ENCODE data around the gene SLC26A11.
"Not testable (repeated sequence)": the region's sequence is repeated elsewhere in the genome, so short reads cannot be mapped to it uniquely, and the experiment has no call there.

The SLC26A11 gene

DNA sequence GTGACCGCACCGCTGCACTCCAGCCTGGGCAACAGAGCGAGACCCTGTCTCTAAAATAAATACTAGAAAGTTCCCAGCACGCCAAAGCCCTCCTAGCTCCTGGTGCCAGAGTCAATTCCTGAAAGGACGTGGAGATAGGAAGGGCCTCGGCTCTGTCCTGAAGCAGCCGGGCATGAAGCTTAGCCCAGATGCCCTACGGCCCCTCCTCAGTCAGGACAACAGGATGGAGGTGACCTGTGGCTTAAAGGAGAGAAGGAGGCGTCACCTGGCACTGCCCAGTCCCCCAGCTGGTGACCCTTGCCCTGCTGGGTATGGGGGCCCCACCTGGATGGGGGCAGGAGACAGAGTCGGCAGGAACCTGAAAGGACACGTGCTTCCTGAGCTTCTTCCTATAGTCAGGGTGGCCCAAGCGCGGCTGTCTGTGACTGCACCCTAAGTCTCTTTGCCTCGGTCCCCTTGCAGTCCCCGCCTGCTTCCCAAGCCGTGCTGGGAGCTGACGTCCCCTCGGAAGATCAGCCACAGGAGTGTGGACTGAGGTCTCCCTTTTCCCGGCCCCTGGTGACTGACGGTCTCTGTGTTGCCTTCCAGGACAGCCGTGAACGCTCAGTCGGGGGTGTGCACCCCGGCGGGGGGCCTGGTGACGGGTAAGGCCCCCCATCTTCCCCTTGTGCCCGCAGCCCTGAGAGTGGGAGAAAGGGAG is 25.5 kb downstream of the SLC26A11 start:
- DNase-seq, result no peak

DNA sequence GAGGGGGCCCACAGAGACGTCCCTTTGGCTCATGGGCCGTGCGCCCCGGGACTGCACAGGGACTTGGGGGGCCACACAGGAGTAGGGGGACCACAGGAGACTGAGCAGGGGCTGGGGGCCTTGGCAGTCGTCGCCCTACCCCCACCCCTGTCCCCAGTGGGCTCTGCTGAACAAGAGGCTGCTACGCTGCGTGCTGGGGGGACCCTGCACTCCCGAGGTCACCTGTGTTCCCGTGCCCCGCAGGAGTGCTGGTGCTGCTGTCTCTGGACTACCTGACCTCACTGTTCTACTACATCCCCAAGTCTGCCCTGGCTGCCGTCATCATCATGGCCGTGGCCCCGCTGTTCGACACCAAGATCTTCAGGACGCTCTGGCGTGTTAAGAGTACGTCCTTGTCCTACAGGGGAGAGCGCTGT is 26.0 kb downstream of the SLC26A11 start:
- no peak for DNase-seq

DNA sequence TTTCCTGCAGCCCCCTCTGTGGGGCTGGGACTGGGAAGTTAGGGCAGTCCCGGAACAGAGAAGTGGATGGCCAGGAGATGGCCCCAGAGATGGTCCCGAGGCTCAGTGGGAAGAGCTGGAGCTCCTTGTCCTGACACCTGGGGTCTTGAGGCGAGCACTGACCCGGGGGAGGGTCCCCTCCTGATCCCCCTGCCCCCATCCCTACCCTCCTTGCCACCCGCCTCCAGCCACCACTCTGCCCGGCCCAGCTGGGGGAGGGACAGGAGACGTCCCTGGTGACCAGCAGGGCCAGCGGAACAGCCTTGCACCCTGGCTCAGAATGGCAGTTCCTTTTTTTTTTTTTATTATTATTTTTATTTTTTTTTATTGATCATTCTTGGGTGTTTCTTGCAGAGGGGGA is 26.5 kb downstream of the SLC26A11 start:
- no peak for DNase-seq

DNA sequence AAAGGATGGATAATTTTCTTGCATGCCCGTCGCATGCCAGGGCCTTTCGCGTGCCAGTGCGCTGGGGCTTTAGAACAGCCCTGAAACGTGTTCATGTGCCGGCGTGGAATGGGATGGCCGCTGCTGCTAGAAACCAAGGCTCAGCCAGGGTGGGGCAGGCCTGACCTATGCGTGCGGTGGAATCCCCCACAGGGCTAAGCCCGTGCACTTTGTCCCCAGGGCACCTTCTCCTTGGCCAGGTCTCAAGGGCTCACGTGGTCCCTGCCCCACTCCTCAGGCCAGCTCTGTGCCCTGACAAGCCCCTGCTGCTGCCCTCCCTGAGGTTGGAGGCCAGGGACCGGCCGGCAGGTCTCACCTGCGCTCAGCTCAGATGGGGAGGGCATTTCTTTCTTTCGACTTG is 27.3 kb downstream of the SLC26A11 start:
- no peak for DNase-seq

DNA sequence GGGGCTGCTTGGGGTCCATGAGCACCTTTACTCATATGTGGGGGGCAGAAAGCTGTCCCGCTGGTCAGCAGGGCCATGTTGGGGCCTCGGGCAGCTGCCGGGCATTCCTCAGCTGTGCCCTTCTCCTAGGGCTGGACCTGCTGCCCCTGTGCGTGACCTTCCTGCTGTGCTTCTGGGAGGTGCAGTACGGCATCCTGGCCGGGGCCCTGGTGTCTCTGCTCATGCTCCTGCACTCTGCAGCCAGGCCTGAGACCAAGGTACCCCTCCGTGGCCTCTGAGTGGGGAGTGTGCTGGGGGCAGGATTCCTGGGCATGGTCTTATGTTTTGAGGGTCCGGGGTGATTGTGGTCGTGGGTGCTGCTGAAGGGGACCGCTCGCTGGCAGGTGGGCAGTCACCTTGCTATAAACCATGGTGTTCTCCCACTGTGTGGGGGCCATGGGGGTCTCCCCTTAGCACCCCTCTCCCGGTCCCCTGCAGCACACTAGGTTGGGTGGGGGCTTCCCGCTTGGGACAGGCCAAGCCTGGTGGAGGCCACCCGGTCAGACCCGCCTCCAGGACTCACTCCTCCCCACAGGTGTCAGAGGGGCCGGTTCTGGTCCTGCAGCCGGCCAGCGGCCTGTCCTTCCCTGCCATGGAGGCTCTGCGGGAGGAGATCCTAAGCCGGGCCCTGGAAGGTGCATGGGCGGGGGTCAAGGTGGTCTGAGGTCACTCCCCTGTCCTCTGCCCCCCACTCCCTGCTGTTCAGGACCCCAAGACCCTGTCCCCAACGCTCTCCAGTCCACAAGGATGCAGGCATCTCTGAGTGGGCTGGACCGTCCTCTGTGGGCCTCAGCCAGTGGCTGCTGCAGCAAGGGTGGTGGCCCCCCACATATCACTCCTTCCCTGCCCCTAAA is 28.0 kb downstream of the SLC26A11 start:
- DNase-seq, result no peak

DNA sequence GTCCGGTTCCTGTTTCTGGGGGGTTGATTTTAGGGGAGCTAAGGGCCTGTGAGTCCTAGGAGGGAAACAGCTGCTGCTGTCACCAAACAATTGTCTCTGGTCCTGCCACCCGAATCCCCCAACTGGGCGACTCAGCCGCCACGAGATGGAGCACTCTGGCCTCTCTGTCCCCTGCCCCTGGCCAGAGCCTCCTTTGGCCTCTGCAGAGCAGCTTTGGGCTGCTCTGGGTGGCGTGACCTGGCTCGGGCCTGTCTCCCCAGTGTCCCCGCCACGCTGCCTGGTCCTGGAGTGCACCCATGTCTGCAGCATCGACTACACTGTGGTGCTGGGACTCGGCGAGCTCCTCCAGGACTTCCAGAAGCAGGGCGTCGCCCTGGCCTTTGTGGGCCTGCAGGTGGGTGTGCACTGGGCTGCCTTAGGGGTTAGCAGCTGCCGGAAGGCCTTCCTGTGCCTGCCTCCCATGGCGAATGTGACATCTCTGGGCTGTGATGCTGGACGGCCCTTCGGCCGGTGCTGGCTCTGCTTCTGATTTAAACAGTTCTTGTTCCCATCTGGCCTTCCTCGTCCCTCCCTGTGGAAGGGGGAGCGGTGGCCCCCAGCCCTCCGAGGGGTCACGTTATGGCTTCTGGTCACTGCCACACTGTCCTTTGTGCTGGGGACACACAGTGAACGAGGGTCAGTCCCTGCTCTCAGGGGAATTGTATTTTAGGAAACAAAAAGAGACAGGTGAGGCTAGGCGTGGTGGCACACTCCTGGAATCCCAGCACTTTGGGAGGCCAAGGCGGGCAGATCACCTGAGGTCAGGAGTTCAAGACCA is 28.9 kb downstream of the SLC26A11 start:
- DNase-seq, result no peak

DNA sequence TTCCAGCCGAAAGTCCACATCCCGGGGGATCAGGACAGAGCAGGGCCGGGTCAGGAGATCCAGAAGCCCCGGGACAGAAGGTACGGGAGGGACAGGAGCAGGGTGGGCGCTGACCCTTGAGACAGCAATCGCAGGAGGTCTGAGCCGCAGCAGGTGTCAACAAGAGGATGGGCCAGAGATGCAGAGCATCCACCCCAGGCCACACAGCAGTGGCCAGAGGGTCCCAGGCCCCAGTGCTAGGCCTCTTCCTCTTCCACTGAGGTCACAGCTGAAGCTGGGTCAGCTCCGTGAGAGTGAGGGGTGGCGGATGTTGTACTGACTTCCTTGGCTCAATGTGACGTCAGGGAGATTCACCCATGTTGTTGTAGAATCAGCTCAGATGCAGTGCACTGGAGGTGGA is 31.7 kb downstream of the SLC26A11 start:
- DNase-seq, result no peak

DNA sequence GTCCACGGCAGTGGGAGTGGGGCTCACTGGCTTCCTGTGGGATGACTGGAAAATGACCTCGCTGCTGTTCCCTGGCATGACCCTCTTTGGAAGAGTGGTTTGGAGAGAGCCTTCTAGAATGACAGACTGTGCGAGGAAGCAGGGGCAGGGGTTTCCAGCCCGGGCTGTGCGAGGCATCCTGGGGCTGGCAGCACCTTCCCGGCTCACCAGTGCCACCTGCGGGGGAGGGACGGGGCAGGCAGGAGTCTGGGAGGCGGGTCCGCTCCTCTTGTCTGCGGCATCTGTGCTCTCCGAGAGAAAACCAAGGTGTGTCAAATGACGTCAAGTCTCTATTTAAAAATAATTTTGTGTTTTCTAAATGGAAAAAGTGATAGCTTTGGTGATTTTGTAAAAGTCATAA is 32.6 kb downstream of the SLC26A11 start:
- DNase-seq, result no peak

DNA sequence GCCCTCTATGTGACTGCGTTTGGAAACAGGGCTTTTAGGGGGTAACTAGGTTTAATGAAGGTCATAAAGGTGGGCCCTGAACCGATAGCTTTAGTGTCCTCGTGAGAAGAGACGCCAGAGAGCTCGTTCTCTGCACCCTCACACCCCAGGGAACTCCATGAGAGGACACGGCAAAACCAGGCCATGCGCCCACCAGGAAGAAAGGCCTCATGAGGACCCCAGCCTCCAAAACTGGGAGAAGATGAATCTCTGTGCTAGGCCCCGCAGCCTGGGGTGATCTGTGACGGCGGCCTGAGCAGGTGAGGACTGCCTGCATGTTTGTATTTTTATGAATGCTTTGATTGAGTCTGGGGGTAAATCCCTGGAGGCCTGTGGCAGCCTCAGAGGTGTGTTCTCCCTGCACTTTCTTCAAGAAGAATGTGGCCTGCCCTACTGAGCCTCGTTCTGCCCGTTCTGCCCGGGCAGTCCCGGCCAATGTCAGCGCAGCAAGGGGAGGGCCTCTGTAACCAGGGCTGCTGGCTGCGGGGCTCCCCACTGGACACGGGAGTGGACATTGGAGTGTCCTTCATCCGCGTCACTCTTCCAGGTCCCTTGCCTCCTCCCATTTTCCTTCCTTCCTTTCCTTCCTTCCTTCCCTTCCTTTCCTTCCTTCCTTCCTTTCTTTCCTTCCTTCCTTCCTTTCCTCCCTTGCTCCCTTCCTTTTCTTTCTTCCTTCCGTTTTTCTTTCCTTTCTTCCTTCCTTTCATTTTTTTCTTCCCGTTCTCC is 33.6 kb downstream of the SLC26A11 start:
- DNase-seq, result no peak

DNA sequence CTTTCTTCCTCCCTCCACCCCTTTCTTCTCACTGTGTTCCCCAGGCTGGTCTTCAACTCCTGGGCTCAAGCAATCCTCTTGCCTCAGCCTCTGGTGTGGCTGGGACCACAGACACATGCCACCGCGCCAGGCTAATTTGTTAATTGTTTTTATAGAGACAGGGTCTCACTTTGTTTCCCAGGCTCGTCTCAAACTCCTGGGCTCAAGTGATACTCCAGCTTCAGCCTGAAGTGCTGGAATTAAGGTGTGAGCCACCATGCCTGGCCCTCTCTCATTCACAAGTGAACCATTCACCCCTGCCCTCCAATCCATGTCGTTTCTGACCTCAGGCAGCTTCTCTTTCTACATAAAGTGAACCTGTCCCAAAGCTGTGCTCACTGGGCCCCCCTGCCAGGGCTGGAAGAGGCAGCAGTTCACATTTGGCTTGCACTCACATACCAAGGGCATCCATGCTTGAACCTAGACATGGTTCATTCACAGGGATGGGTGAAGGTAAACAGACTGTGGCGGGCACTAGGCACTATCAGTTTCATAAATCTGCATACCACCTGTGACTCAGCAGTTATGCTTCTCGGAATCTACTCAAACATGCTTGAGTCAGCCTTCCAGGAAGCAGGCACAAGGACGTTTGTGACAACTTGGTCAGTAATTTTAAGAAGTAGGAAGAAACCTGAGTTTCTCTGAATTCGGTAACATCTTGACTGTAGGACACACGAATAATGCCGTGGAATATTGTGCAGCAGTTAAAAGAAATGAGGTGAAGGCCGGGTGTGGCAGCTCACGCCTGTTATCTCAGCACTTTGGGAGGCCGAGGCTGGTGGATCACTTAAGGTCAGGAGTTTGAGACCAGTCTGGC is 34.4 kb downstream of the SLC26A11 start:
- DNase-seq, result peak; percentile 64

DNA sequence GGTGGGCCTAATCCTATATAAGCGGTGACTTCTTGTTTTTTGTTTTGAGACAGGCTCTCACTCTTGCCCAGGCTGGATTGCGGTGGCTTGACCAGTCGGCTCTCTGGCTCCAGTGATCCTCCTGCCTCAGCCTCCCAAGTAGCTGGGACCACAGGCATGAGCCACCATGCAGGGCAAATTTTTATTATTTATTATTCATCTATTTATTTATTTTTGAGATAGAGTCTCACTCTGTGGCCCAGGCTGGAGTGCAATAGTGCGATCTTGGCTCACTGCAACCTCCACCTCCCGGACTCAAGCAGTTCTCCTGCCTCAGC is 35.8 kb downstream of the SLC26A11 start:
- no peak for DNase-seq

DNA sequence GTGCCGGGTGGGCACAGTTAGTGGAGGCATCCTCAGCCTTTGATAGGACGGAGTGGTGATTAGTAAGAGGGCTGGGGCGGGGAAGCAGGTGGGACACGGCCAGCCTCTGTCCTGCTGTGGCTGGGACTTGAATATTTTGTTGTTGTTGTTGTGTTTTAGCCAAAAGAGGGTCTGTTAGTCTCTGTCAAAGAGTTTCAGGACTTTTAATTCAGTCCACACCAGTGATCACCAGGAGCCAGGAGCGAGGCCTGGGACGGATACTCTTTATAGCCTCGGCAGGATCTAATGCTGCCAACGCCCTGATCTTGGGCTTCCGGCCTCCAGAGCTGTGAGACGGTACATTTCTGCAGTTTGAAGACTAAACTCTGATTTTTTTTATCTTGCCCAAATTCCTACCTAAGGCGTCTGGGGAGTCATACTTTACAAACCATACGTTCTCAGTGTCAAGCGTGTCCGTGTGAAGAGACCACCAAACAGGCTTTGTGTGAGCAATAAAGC is 37.5 kb downstream of the SLC26A11 start:
- DNase-seq, result no peak

DNA sequence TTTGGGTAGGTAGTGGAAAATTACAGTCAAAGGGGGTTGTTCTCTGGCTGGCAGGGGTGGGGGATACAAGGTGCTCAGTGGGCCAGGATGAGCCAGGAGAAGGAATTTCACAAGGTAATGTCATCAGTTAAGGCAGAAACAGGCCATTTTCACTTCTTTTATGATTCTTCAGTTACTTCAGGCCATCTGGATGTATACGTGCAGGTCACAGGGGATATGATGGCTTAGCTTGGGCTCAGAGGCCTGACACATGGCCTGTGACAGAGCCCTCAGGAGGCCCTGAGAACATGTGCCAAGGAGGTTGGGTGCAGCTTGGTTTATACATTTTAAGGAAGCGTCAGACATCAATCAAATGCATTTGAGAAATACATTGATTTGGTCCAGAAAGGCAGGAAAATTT is 38.1 kb downstream of the SLC26A11 start:
- DNase-seq, result not testable (repeated sequence)

DNA sequence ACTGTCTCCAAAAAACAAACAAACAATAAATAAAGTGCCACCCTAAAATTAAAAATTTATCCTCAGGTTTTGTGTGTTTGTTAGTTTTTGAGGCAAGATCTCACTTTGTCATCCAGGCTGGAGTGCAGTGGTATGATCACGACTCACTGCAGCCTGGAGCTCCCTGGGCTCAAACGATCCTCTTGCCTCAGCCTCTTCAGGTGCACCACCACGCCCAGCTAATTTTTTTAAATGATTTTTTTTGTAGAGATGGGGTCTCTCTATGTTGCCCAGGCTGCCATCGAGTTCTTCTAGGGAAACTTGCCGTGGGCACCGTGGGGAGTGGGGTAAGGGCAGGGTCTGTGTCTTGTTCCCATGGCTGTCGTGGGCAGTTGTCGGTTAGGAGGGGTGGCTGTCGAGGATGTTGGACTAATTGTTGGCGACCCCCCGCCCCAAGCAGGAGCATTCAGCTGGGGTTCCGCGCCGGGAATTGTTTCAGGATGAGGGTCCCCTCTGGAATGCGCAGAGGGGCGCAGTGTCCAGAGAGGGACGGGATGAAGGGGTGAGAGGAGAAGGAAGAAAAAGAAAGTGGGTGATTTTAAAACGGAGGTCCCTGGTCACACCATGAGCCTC is 39.3 kb downstream of the SLC26A11 start:
- DNase-seq, result no peak

DNA sequence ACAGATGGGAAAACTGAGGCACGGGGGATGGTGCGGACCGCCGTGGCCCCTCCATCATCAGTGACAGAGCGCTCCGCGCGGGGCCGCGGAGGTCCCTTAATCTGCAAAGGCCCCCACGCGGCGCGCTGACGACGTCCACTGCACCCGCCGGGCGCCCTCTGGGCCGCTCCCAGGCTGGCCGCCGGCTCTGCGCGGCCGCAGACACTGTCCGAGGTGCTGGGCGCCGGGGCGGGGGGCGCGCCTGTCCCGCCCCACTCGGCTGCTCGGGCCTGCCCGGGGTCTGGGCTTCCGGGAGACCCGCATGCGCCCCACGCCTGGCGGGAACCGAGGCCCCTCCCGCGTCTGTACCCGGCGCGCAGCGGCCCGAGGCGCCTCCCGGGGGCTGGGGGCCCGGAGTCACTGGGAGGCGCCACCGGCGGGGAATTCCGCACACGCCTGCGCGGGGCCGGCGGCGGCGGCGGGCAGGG is 39.9 kb downstream of the SLC26A11 start:
- DNase-seq, result peak; percentile 68

DNA sequence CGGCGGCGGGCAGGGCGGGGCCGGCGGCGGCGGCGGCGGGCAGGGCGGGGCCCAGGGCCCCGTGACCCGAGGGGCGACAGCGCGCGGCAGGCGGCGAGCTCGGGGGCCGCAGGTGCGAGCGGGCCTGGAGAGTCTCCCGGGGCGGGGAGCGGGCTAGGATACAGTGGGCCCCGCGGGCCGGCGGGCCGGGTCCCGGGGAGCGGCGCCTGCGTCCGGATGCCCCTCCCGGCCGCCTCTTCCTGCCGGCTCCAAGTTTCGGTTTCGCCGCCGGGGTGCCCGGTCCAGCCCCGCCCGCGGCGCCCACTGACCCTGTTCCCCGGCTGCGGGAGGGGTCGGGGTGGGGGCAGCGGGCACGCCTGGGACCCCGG is 40.5 kb downstream of the SLC26A11 start, which contains the start of gene RNF213:
Gene RNF213, plus strand, starts transcription at position 62 of the 368 bp plus-strand sequence. CDS start 2,830 bp downstream, outside the sequence.
- peak; percentile 11 for DNase-seq

DNA sequence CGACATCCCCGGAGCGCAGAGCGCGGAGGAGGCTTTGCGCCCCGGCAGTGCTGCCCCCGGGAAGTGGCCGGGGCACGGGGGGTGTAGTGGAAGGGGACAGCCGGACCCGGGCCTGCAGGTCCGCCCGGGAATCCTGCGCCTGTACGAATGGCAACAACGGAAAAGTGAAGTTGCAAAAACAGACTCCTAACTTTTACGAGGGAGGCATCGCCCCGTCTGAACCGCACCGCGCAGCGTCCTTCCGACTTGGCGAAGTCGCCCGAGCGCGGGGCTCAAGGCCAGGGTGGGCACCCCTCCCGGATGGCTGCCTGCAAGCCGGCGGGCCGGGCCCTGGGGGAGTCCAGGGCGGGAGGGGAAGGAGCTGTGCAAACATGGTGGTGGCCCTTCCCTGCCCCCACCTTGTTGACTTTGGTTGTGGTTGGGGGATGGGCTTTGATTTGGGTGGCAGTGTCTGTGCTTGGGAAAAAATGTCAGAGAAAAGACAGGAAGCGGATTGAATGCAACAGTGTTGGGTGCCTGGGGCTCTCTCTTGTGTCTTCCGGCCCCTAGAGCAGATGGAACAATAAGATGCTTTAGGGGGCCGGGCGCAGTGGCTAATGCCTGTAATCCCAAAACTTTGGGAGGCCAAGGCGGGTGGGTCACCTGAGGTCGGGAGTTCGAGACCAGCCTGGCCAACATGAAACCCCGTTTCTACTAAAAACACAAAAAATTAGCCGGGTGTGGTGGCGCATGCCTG is 41.1 kb downstream of the SLC26A11 start:
- DNase-seq, result no peak

DNA sequence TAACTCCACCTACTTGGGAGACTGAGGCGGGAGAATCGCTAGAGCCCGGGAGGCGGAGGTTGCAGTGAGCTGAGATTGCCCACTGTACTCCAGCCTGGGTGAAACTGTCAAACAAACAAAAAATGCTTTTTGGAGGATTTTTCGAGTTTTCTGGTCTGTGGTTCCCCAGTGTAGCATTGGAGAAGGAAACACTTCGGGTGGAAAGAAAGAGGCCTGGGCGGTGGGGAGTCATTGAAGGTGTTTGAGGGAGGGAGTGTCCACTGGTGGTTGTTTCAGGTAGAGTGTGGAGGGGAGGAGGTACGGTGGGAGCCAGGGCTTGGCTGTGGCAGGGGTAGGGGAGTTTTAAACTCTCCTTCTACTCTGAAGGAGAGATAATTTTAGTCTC is 41.7 kb downstream of the SLC26A11 start:
- no peak for DNase-seq

DNA sequence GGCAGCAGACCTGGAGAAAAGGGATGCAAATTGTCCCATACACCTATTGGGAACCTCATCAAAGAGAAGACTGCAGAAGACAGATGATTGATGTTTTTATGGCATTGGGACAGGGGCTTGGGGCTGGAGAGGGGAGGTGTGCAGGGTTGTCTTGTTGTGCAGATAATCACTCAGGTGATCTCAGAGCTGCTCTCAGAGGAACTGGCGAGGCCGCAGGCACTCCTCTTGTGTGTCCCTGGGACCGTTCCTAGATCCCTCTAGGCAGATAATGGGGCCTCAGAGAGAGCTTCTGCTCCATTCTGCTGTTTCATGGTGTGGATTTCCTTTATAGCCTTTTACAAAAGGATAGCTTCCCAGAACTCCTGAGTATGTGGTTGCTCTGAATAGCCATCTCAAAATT is 42.1 kb downstream of the SLC26A11 start:
- no peak for DNase-seq

DNA sequence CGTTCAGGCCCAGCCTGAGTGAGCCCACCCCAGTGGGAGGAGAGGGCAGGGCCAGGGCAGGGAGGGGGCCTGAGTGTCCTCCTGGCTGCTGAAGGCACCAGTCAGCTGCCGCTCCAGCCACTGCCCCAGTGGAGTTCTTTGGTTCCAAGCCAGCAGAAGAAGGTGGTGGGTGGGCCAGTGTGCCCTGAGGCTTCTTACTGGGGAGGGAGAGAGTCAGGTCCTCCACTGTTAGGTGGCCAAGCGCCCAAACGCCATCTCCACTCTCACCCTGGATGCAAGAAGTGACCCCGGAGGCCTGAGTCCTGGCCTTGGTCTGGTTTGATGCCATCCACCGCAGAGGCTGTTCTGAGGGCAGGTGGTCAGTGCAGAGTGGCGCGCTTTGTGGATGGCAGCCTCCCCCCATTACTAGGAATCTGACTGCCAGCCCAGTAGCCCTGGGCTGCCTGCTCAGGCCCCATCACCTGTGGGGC is 42.6 kb downstream of the SLC26A11 start:
- DNase-seq, result no peak
